IMR-90 (cell line): ENCODE measurements around the gene GGT5. TPM values are rescaled to one million over a fixed set of nuclear protein-coding genes. Genes with fewer than 3 reads are reported as not detected.

Experiments
- ATAC-seq: fragments of 200-7000 bp; cut with Tn5 transposase; 2 replicates; pipeline ENCODE4 v1.9.1; 2020; ENCODE audit warnings: low read depth, mild to moderate bottlenecking, moderate library complexity
- BruUV-seq: library from RNA; stranded (reverse); fragments of 400-500 nt; replicated peaks from 2 replicates; lab custom pipeline; 2021; lab: Mats Ljungman, UMichigan
- CTCF ChIA-PET: fragments of 300-600 bp; formaldehyde crosslinking; extraction: SDS; loops from one replicate; lab custom pipeline; 2021; ENCODE audit warnings: antibody characterized with exemption; lab: Yijun Ruan, JAX
- POLR2A ChIA-PET: fragments of 300-600 bp; sonication (Branson Sonifier 250); formaldehyde crosslinking; loops from one replicate; lab custom pipeline; 2022; ENCODE audit warnings: antibody characterized with exemption; ENCODE audit not compliant: unreplicated experiment; lab: Charles Lee
- DNase-seq: peaks from one replicate; pipeline ENCODE4 v3.0.0; 2013
- H2AFZ ChIP-seq: replicated peaks from 2 replicates; pipeline ENCODE3; 2013; ENCODE audit warnings: low read length, mild to moderate bottlenecking; ENCODE audit not compliant: poor library complexity
- H2AK5ac ChIP-seq: 2 replicates; pipeline ENCODE4 v1.6.1; 2013; ENCODE audit warnings: low read depth, low read length, inconsistent platforms
- H2AK9ac ChIP-seq: replicated peaks from 2 replicates; pipeline ENCODE3; 2013; ENCODE audit warnings: mild to moderate bottlenecking, low read depth, low read length, moderate library complexity; ENCODE audit not compliant: poor library complexity
- H2BK120ac ChIP-seq: 2 replicates; pipeline ENCODE4 v1.6.1; 2013; ENCODE audit warnings: low read depth, low read length, inconsistent platforms
- H2BK15ac ChIP-seq: 3 replicates; pipeline ENCODE4 v1.6.1; 2013; ENCODE audit warnings: low read depth, low read length, inconsistent platforms
- H2BK20ac ChIP-seq: 2 replicates; pipeline ENCODE4 v1.6.1; 2013; ENCODE audit warnings: low read depth, mild to moderate bottlenecking, inconsistent platforms, low read length, moderate library complexity
- H2BK5ac ChIP-seq: 2 replicates; pipeline ENCODE4 v1.6.1; 2013; ENCODE audit warnings: mild to moderate bottlenecking, low read depth, low read length, inconsistent platforms; ENCODE audit not compliant: poor library complexity, severe bottlenecking
- H3K14ac ChIP-seq: replicated peaks from 2 replicates; pipeline ENCODE4 v1.6.1; 2013; ENCODE audit warnings: low read depth, low read length, inconsistent platforms
- H3K18ac ChIP-seq: 2 replicates; pipeline ENCODE4 v1.6.1; 2013; ENCODE audit warnings: low read depth, low read length, control low read depth
- H3K23ac ChIP-seq: 2 replicates; pipeline ENCODE4 v1.6.1; 2013; ENCODE audit warnings: low read depth, low read length, inconsistent platforms
- H3K27ac ChIP-seq: 2 replicates; pipeline ENCODE4 v1.5.1; 2013; ENCODE audit warnings: mild to moderate bottlenecking, control low read depth, low read length; ENCODE audit not compliant: insufficient read depth
- H3K27me3 ChIP-seq: 2 replicates; pipeline ENCODE4 v1.6.1; 2013; ENCODE audit warnings: low read length; ENCODE audit not compliant: control insufficient read depth, insufficient read depth
- H3K36me3 ChIP-seq: 2 replicates; pipeline ENCODE4 v1.6.1; 2013; ENCODE audit warnings: low read length, mixed read lengths; ENCODE audit not compliant: control insufficient read depth, insufficient read depth
- H3K4ac ChIP-seq: 2 replicates; pipeline ENCODE4 v1.6.1; 2013; ENCODE audit warnings: low read depth, low read length, inconsistent platforms
- H3K4me1 ChIP-seq: 2 replicates; pipeline ENCODE4 v1.6.1; 2013; ENCODE audit warnings: low read length, mixed read lengths; ENCODE audit not compliant: control insufficient read depth, insufficient read depth
- H3K4me2 ChIP-seq: 2 replicates; pipeline ENCODE4 v1.6.1; 2013; ENCODE audit warnings: low read depth, mild to moderate bottlenecking, control low read depth, low read length, moderate library complexity
- H3K4me3 ChIP-seq: 2 replicates; pipeline ENCODE4 v1.5.1; 2013; ENCODE audit warnings: low read depth, mild to moderate bottlenecking, control low read depth, low read length, moderate library complexity; ENCODE audit not compliant: insufficient read depth
- H3K56ac ChIP-seq: 2 replicates; pipeline ENCODE4 v1.6.1; 2013; ENCODE audit warnings: low read length, inconsistent platforms; ENCODE audit not compliant: insufficient read depth; ENCODE audit errors: extremely low read depth
- H3K79me1 ChIP-seq, 2 experiments: 2 replicates each; pipeline ENCODE4 v1.6.1; 2013; ENCODE audit warnings: low read length in 2 of 2, inconsistent platforms in 1 of 2, low read depth in 1 of 2
- H3K9ac ChIP-seq: 2 replicates; pipeline ENCODE4 v1.6.1; 2013; ENCODE audit warnings: low read depth, low read length, control low read depth
- H3K9me1 ChIP-seq: 2 replicates; pipeline ENCODE4 v1.6.1; 2013; ENCODE audit warnings: low read length, inconsistent platforms; ENCODE audit not compliant: insufficient read depth
- H3K9me3 ChIP-seq: 2 replicates; pipeline ENCODE4 v1.6.1; 2013; ENCODE audit warnings: low read length; ENCODE audit not compliant: control insufficient read depth, insufficient read depth
- H4K20me1 ChIP-seq: 2 replicates; pipeline ENCODE4 v1.6.1; 2013; ENCODE audit warnings: low read length, inconsistent platforms; ENCODE audit not compliant: insufficient read depth
- H4K5ac ChIP-seq: 2 replicates; pipeline ENCODE4 v1.6.1; 2013; ENCODE audit warnings: mild to moderate bottlenecking, low read depth, low read length, control low read depth
- H4K8ac ChIP-seq, 2 experiments: 2 replicates each; pipeline ENCODE4 v1.6.1; 2013; ENCODE audit warnings: low read depth in 2 of 2, low read length in 2 of 2, control low read depth in 1 of 2, inconsistent platforms in 1 of 2
- H4K91ac ChIP-seq: 2 replicates; pipeline ENCODE4 v1.6.1; 2013; ENCODE audit warnings: low read depth, low read length, inconsistent platforms; ENCODE audit not compliant: insufficient read depth
- ELK1 ChIP-seq: fragments of 150-350 bp; IDR thresholded peaks from 2 replicates; pipeline ENCODE4 v1.6.1; 2016; ENCODE audit warnings: low read depth, mild to moderate bottlenecking, low read length, moderate library complexity, borderline replicate concordance
- MAFK ChIP-seq: IDR thresholded peaks from 2 replicates; pipeline ENCODE4 v1.6.1; 2012; ENCODE audit warnings: low read depth, low read length, improper control_type of control experiment
- MAZ ChIP-seq: IDR thresholded peaks from 2 replicates; pipeline ENCODE4 v1.6.1; 2012; ENCODE audit warnings: low read depth, mild to moderate bottlenecking, low read length, improper control_type of control experiment, moderate library complexity, borderline replicate concordance
- MXI1 ChIP-seq: IDR thresholded peaks from 2 replicates; pipeline ENCODE4 v1.6.1; 2012; ENCODE audit warnings: low read depth, mild to moderate bottlenecking, low read length, moderate library complexity, borderline replicate concordance
- NFE2L2 ChIP-seq: fragments of 150-350 bp; IDR thresholded peaks from 2 replicates; pipeline ENCODE4 v1.6.1; 2016; ENCODE audit warnings: low read depth, mild to moderate bottlenecking, low read length
- POLR2A ChIP-seq: IDR thresholded peaks from 2 replicates; pipeline ENCODE4 v1.6.1; 2012; ENCODE audit warnings: mild to moderate bottlenecking, low read depth, low read length
- RAD21 ChIP-seq: IDR thresholded peaks from 2 replicates; pipeline ENCODE4 v1.6.1; 2012; ENCODE audit warnings: low read length, improper control_type of control experiment
- RCOR1 ChIP-seq: IDR thresholded peaks from 2 replicates; pipeline ENCODE4 v1.6.1; 2012; ENCODE audit warnings: mild to moderate bottlenecking, low read length, improper control_type of control experiment; ENCODE audit not compliant: insufficient replicate concordance
- RFX5 ChIP-seq: IDR thresholded peaks from 2 replicates; pipeline ENCODE4 v1.8.0; 2012; ENCODE audit warnings: low read depth, mild to moderate bottlenecking, low read length, moderate library complexity
- USF2 ChIP-seq: fragments of 150-350 bp; IDR thresholded peaks from 2 replicates; pipeline ENCODE4 v1.6.1; 2017; ENCODE audit warnings: mild to moderate bottlenecking, antibody characterized with exemption, low read length, low read depth
- WGBS, 2 experiments: methylation state at CpG; one replicate each; pipeline versions ENCODE4 v1.1.5 to v1.1.7; 2013; ENCODE audit warnings: missing lambda C conversion rate in 2 of 2; ENCODE audit not compliant: insufficient read length in 1 of 2; ENCODE audit errors: extremely low coverage in 2 of 2; 5-methylcytosine and 5-hydroxymethylcytosine counted together
- dilution Hi-C: fragments of 300-500 bp; cut with HindIII; formaldehyde crosslinking; loops from one replicate; pipeline ENCODE4 v1.14.3; 2018; ENCODE audit warnings: low sequenced_read_pairs; ENCODE audit not compliant: unreplicated experiment
- in situ Hi-C: fragments of 300-500 bp; cut with MboI; formaldehyde crosslinking; loops from 3 replicates; pipeline ENCODE4 v1.14.3; 2019; ENCODE audit warnings: low sequenced_read_pairs, inconsistent platforms, mixed read lengths
- intact Hi-C: fragments of 100-400 bp; cut with micrococcal nuclease; formaldehyde crosslinking; loops from 2 replicates; pipeline ENCODE4 v1.10.0; 2022
- polyA plus RNA-seq, 3 experiments: library from polyadenylated mRNA; depleted of rRNA; stranded (reverse); fragments of >200 nt; gene quantifications; 2 replicates each; pipeline ENCODE4 v1.2.3, GENCODE V29; 2012; ENCODE audit warnings: low replicate concordance in 1 of 3
- total RNA-seq: library from RNA; depleted of rRNA; stranded (reverse); fragments of >200 nt; gene quantifications from 2 replicates; pipeline ENCODE4 v1.2.3, GENCODE V29; 2012

Gene GGT5
- total and polyA plus RNA-seq, 2 of the 4 experiments (the other 2 are of a cell fraction) = 0.18 to 5.8 TPM

GRCh38 chr22:24282401-24282800, 37.5 kb upstream of the GGT5 start:
- CTCF ChIA-PET = no interaction called here

More at GRCh38 chr22:24282401-24282800, 37.5 kb upstream of the GGT5 start:
- H3K9ac ChIP-seq = no peak overlapping the region
- no peak overlapping the region for H3K4ac ChIP-seq
- no peak overlapping the region for H3K4me2 ChIP-seq
- no peak overlapping the region for H2AK5ac ChIP-seq
- H2BK20ac ChIP-seq = no peak overlapping the region
- dilution Hi-C loops (no loop called here), intact Hi-C loops (no loop called here), in situ Hi-C loops (no loop called here)
- H3K27me3 ChIP-seq = no peaks in the 10 kb centered on the region
- no peak overlapping the region for H3K14ac ChIP-seq
- no peak overlapping the region for H3K27ac ChIP-seq
- H2BK5ac ChIP-seq = no peak overlapping the region
- H2BK15ac ChIP-seq = no peak overlapping the region
- no peak overlapping the region for H4K8ac ChIP-seq
- no peaks in the 10 kb centered on the region; the same call in 1 of the 2 replicates for H3K36me3 ChIP-seq
- no peak overlapping the region for H3K18ac ChIP-seq
- no TSS peak for BruUV-seq
- TF ChIP-seq POLR2A (no peak), ELK1 (no peak), MAZ (no peak), RCOR1 (no peak), NFE2L2 (no peak), RAD21 (no peak), MAFK (no peak), RFX5 (no peak), MXI1 (no peak), USF2 (no peak)
- H3K23ac ChIP-seq = no peak overlapping the region
- no peak overlapping the region for H3K4me3 ChIP-seq
- H3K79me1 ChIP-seq = peaks cover 13 to 45% of the 10 kb centered on the region in 2 experiments
- H2AFZ ChIP-seq = no peak overlapping the region
- H2BK120ac ChIP-seq = no peak overlapping the region
- DNase-seq (no peak), ATAC-seq (no peak)
- H2AK9ac ChIP-seq = no peak overlapping the region
- WGBS, 2 experiments = 80% methylated on average over 1 of the region's 2 CpGs; no CpG with 5 or more reads in 1 of the 2 experiments
- peaks cover 19% of the 10 kb centered on the region for H4K20me1 ChIP-seq
- H4K91ac ChIP-seq = no peak overlapping the region
- H4K5ac ChIP-seq = no peak overlapping the region
- POLR2A ChIA-PET = no interaction called here
- H3K56ac ChIP-seq = no peak overlapping the region
- peaks cover 4% of the 10 kb centered on the region; the same call in 1 of the 2 replicates for H3K4me1 ChIP-seq
- no peaks in the 10 kb centered on the region for H3K9me3 ChIP-seq
- peaks cover 5% of the 10 kb centered on the region; the same call in 1 of the 2 replicates for H3K9me1 ChIP-seq
